H1 (cell line): ENCODE measurements around the gene MMS22L. TPM values are rescaled to one million over a fixed set of nuclear protein-coding genes. Genes with fewer than 3 reads are reported as not detected.

Source experiments
- CHD2 ChIP-seq: IDR thresholded peaks from 2 replicates; pipeline ENCODE4 v1.6.1; 2012; ENCODE audit warnings: low read length, improper control_type of control experiment
- CREB1 ChIP-seq: IDR thresholded peaks from 2 replicates; pipeline ENCODE4 v1.6.1; 2012; ENCODE audit warnings: inconsistent platforms
- HDAC2 ChIP-seq, 2 experiments: fragments of 300-600 bp in 1 of 2; sonication (generic) in 1 of 2; IDR thresholded peaks; 2 replicates each; pipeline ENCODE4 v1.6.1; 2011 to 2012; ENCODE audit warnings: low read depth in 2 of 2, low read length in 2 of 2, mild to moderate bottlenecking in 2 of 2, moderate library complexity in 2 of 2, borderline replicate concordance in 1 of 2, inconsistent platforms in 1 of 2
- PHF8 ChIP-seq: fragments of 200-600 bp; sonication (generic); conservative IDR thresholded peaks from 2 replicates; pipeline ENCODE4 v1.7.1; 2012; ENCODE audit warnings: low read depth, mild to moderate bottlenecking, inconsistent platforms, low read length, moderate library complexity
- POLR2AphosphoS5 ChIP-seq: IDR thresholded peaks from 2 replicates; pipeline ENCODE4 v1.6.1; 2011; ENCODE audit warnings: low read depth, low read length
- ZNF274 ChIP-seq: IDR thresholded peaks from 2 replicates; pipeline ENCODE4 v1.7.0; 2012; ENCODE audit warnings: low read length, borderline replicate concordance; ENCODE audit errors: extremely low read depth
- polyA plus RNA-seq, 7 experiments: library from polyadenylated mRNA; depleted of rRNA in 3 of 7; stranded (reverse) in 5 of 7; unstranded in 2 of 7; fragments of >200 nt in 5 of 7; fragments of 200-250 nt in 2 of 7; gene quantifications; 1 replicate in 5 of 7; 2 replicates in 1 of 7; 4 replicates in 1 of 7; pipeline versions ENCODE4 v1.2.1 to v1.2.3, GENCODE V29; 2011 to 2013; ENCODE audit warnings: missing spikeins in 2 of 7, mixed read lengths in 2 of 7
- total RNA-seq: library from RNA; stranded (reverse); fragmentation: NEBNext Ultra II Directional; extraction: Animal tissue kit (Norgen Biotek cat#: 25700); gene quantifications from 2 replicates; pipeline ENCODE4 v1.2.1, GENCODE V29; 2021
- TF ChIP-seq, protein P1 (sequence below): fragments of 300-600 bp; sonication (generic); IDR thresholded peaks from 2 replicates; pipeline ENCODE4 v1.7.1; 2012; ENCODE audit warnings: low read length, moderate library complexity, mild to moderate bottlenecking, inconsistent platforms; ENCODE audit not compliant: insufficient replicate concordance
- TF ChIP-seq, protein P2 (sequence below): IDR thresholded peaks from 2 replicates; pipeline ENCODE4 v1.6.1; 2011; ENCODE audit warnings: low read depth, mild to moderate bottlenecking, low read length; ENCODE audit not compliant: insufficient read depth
- TF ChIP-seq, protein P3 (sequence below): IDR thresholded peaks from 2 replicates; pipeline ENCODE4 v1.6.1; 2012; ENCODE audit warnings: low read length, inconsistent platforms

Gene MMS22L
- total and polyA plus RNA-seq, 2 of the 8 experiments (the other 6 are each of a cell fraction or from before 2014, with no cell fraction given): 11.1 to 32.6 TPM

DNA sequence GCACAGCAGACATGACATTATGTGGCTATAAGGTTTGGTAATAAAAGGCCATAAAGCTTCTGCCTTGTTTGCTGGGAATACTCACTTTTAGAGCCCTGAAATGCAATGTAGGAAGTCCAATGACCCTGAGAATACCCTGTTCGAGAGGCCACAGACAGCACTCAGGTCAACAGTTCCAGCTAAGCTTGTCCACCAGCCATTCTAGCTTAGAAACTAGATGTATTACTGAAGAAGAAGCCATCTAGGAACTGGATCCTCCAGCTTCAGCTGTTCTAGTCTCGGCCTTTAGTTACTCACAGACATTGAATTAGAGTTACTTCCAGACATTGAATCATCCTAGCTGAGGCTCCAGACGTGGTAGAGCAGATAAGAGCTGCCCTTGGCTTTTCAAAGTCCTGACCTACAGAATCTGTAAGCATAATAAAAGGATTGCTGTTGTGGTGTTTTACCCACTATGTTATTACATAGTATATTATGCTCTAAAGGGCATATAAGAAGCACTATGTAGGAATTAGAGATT lies 84.9 kb downstream of the MMS22L start (continued):
- TF ChIP-seq, protein P1, sequence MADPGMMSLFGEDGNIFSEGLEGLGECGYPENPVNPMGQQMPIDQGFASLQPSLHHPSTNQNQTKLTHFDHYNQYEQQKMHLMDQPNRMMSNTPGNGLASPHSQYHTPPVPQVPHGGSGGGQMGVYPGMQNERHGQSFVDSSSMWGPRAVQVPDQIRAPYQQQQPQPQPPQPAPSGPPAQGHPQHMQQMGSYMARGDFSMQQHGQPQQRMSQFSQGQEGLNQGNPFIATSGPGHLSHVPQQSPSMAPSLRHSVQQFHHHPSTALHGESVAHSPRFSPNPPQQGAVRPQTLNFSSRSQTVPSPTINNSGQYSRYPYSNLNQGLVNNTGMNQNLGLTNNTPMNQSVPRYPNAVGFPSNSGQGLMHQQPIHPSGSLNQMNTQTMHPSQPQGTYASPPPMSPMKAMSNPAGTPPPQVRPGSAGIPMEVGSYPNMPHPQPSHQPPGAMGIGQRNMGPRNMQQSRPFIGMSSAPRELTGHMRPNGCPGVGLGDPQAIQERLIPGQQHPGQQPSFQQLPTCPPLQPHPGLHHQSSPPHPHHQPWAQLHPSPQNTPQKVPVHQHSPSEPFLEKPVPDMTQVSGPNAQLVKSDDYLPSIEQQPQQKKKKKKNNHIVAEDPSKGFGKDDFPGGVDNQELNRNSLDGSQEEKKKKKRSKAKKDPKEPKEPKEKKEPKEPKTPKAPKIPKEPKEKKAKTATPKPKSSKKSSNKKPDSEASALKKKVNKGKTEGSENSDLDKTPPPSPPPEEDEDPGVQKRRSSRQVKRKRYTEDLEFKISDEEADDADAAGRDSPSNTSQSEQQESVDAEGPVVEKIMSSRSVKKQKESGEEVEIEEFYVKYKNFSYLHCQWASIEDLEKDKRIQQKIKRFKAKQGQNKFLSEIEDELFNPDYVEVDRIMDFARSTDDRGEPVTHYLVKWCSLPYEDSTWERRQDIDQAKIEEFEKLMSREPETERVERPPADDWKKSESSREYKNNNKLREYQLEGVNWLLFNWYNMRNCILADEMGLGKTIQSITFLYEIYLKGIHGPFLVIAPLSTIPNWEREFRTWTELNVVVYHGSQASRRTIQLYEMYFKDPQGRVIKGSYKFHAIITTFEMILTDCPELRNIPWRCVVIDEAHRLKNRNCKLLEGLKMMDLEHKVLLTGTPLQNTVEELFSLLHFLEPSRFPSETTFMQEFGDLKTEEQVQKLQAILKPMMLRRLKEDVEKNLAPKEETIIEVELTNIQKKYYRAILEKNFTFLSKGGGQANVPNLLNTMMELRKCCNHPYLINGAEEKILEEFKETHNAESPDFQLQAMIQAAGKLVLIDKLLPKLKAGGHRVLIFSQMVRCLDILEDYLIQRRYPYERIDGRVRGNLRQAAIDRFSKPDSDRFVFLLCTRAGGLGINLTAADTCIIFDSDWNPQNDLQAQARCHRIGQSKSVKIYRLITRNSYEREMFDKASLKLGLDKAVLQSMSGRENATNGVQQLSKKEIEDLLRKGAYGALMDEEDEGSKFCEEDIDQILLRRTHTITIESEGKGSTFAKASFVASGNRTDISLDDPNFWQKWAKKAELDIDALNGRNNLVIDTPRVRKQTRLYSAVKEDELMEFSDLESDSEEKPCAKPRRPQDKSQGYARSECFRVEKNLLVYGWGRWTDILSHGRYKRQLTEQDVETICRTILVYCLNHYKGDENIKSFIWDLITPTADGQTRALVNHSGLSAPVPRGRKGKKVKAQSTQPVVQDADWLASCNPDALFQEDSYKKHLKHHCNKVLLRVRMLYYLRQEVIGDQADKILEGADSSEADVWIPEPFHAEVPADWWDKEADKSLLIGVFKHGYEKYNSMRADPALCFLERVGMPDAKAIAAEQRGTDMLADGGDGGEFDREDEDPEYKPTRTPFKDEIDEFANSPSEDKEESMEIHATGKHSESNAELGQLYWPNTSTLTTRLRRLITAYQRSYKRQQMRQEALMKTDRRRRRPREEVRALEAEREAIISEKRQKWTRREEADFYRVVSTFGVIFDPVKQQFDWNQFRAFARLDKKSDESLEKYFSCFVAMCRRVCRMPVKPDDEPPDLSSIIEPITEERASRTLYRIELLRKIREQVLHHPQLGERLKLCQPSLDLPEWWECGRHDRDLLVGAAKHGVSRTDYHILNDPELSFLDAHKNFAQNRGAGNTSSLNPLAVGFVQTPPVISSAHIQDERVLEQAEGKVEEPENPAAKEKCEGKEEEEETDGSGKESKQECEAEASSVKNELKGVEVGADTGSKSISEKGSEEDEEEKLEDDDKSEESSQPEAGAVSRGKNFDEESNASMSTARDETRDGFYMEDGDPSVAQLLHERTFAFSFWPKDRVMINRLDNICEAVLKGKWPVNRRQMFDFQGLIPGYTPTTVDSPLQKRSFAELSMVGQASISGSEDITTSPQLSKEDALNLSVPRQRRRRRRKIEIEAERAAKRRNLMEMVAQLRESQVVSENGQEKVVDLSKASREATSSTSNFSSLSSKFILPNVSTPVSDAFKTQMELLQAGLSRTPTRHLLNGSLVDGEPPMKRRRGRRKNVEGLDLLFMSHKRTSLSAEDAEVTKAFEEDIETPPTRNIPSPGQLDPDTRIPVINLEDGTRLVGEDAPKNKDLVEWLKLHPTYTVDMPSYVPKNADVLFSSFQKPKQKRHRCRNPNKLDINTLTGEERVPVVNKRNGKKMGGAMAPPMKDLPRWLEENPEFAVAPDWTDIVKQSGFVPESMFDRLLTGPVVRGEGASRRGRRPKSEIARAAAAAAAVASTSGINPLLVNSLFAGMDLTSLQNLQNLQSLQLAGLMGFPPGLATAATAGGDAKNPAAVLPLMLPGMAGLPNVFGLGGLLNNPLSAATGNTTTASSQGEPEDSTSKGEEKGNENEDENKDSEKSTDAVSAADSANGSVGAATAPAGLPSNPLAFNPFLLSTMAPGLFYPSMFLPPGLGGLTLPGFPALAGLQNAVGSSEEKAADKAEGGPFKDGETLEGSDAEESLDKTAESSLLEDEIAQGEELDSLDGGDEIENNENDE: no peak
- TF ChIP-seq, protein P2, sequence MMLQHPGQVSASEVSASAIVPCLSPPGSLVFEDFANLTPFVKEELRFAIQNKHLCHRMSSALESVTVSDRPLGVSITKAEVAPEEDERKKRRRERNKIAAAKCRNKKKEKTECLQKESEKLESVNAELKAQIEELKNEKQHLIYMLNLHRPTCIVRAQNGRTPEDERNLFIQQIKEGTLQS: no peak
- no peak for TF ChIP-seq CHD2
- TF ChIP-seq ZNF274: no peak
- no peak for TF ChIP-seq CREB1
- TF ChIP-seq HDAC2 (IDR thresholded peaks at IDR 0.05; ENCODE audit: borderline replicate concordance in 1 of 2, low read depth in 2 of 2, low read length in 2 of 2): no peak
- TF ChIP-seq PHF8: no peak
- no peak for TF ChIP-seq POLR2AphosphoS5
- TF ChIP-seq, protein P3, sequence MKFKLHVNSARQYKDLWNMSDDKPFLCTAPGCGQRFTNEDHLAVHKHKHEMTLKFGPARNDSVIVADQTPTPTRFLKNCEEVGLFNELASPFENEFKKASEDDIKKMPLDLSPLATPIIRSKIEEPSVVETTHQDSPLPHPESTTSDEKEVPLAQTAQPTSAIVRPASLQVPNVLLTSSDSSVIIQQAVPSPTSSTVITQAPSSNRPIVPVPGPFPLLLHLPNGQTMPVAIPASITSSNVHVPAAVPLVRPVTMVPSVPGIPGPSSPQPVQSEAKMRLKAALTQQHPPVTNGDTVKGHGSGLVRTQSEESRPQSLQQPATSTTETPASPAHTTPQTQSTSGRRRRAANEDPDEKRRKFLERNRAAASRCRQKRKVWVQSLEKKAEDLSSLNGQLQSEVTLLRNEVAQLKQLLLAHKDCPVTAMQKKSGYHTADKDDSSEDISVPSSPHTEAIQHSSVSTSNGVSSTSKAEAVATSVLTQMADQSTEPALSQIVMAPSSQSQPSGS: no peak
